Fibroblast of mammary gland (primary cell): ENCODE data around the gene WIZ.

Experiments
- DNase-seq: peaks from one replicate; pipeline ENCODE4 v3.0.0-alpha.2; 2010; ENCODE audit warnings: low read depth
- H3K4me3 ChIP-seq: 2 replicates; pipeline ENCODE4 v1.5.1; 2011; ENCODE audit warnings: low read depth, mild to moderate bottlenecking, low read length, moderate library complexity; ENCODE audit not compliant: control insufficient read depth
- CTCF ChIP-seq: conservative IDR thresholded peaks from 2 replicates; pipeline ENCODE4 v1.5.1; 2011; ENCODE audit warnings: low read depth, low read length, inconsistent platforms; ENCODE audit not compliant: control insufficient read depth, insufficient read depth

Gene WIZ

GRCh38 chr19:15443325-15443724 is 6.4 kb downstream of the WIZ start:
- no peak for TF ChIP-seq CTCF
- no peak overlapping the region for H3K4me3 ChIP-seq
- DNase-seq: no peak

GRCh38 chr19:15442142-15442920 is 7.4 kb downstream of the WIZ start:
- H3K4me3 ChIP-seq: no peak overlapping the region
- no peak for TF ChIP-seq CTCF
- DNase-seq: no peak

- DNase-seq: no peak
- TF ChIP-seq CTCF: no peak
- H3K4me3 ChIP-seq: no peak overlapping the region
Observed at GRCh38 chr19:15441317-15441716, 8.4 kb downstream of the WIZ start.

GRCh38 chr19:15439821-15440641 is 9.7 kb downstream of the WIZ start:
- TF ChIP-seq CTCF: no peak
- no peak overlapping the region for H3K4me3 ChIP-seq
- no peak for DNase-seq

GRCh38 chr19:15439078-15439799 is 10.5 kb downstream of the WIZ start:
- TF ChIP-seq CTCF: no peak
- H3K4me3 ChIP-seq: no peak overlapping the region
- no peak for DNase-seq

GRCh38 chr19:15438577-15438976 is 11.2 kb downstream of the WIZ start:
- no peak overlapping the region for H3K4me3 ChIP-seq
- no peak for TF ChIP-seq CTCF
- no peak for DNase-seq
